DOHH2 (cell line): Measurements from ENCODE around the gene TAF5L.

Experiments
- EZH2phosphoT487 ChIP-seq: fragments of 200-600 bp; sonication (generic); IDR thresholded peaks from 2 replicates; pipeline ENCODE4 v1.6.1; 2017; ENCODE audit warnings: borderline replicate concordance, mild to moderate bottlenecking, antibody characterized with exemption, low read length, moderate library complexity, mixed read lengths
- TF ChIP-seq, protein P1 (sequence below): fragments of 200-600 bp; sonication (generic); IDR thresholded peaks from one replicate; pipeline ENCODE4 v1.5.1; 2014; ENCODE audit warnings: antibody characterized with exemption, mild to moderate bottlenecking, low read depth, low read length; ENCODE audit not compliant: poor library complexity, severe bottlenecking

DNA sequence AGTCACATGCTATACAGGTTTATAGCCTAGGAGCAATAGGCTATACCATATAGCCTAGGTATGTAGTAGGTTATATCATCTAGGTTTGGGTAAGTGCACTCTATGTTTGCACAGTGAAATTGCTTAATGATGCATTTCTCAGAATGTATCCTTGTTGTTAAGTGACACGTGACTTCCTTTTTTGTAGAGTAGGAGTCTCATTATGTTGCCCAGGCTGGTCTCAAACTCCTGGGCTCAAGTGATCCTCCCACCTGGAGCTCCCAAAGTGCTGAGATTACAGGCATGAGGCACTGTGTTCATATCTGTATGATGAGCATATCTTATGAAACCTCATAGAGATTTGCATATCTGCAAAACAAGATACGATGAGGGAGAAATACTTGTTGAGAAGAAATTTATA, 53.6 kb downstream of the TAF5L start:
- TF ChIP-seq, protein P1, sequence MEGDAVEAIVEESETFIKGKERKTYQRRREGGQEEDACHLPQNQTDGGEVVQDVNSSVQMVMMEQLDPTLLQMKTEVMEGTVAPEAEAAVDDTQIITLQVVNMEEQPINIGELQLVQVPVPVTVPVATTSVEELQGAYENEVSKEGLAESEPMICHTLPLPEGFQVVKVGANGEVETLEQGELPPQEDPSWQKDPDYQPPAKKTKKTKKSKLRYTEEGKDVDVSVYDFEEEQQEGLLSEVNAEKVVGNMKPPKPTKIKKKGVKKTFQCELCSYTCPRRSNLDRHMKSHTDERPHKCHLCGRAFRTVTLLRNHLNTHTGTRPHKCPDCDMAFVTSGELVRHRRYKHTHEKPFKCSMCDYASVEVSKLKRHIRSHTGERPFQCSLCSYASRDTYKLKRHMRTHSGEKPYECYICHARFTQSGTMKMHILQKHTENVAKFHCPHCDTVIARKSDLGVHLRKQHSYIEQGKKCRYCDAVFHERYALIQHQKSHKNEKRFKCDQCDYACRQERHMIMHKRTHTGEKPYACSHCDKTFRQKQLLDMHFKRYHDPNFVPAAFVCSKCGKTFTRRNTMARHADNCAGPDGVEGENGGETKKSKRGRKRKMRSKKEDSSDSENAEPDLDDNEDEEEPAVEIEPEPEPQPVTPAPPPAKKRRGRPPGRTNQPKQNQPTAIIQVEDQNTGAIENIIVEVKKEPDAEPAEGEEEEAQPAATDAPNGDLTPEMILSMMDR = no peak
- TF ChIP-seq EZH2phosphoT487 = no peak
